Activated naive CD4-positive, alpha-beta T cell treated with anti-CD3 and anti-CD28 coated beads for 36 hours (primary cell): ENCODE data around the gene UBE2E1. TPM values are rescaled to one million over a fixed set of nuclear protein-coding genes. Genes with fewer than 3 reads are reported as not detected.
"Not testable (repeated sequence)": the region's sequence is repeated elsewhere in the genome, so short reads cannot be mapped to it uniquely, and the experiment has no call there.

Source experiments
- CTCF ChIA-PET: fragments of 350-600 bp; sonication (Branson Sonifier 250); formaldehyde crosslinking; loops from one replicate; lab custom pipeline; 2021; ENCODE audit warnings: antibody characterized with exemption; lab: Charles Lee
- DNase-seq: peaks from one replicate; pipeline ENCODE4 v3.0.0-alpha.2; 2020
- H3K27ac Mint-ChIP-seq: one replicate; pipeline ENCODE4 v1.8.0; 2021; ENCODE audit warnings: mild to moderate bottlenecking, mixed read lengths
- H3K27me3 Mint-ChIP-seq: one replicate; pipeline ENCODE4 v1.8.0; 2021; ENCODE audit warnings: low read depth, mixed read lengths
- H3K36me3 Mint-ChIP-seq: one replicate; pipeline ENCODE4 v1.8.0; 2021; ENCODE audit warnings: low read depth, mixed read lengths
- H3K4me1 Mint-ChIP-seq: one replicate; pipeline ENCODE4 v1.8.0; 2021; ENCODE audit warnings: low read depth, mixed read lengths
- H3K4me3 Mint-ChIP-seq: one replicate; pipeline ENCODE4 v1.8.0; 2021; ENCODE audit warnings: mild to moderate bottlenecking, moderate library complexity, mixed read lengths
- H3K9me3 Mint-ChIP-seq: one replicate; pipeline ENCODE4 v1.8.0; 2021; ENCODE audit warnings: mixed read lengths
- intact Hi-C: fragments of 100-400 bp; cut with micrococcal nuclease; formaldehyde crosslinking; loops from one replicate; pipeline ENCODE4 v1.15.1; 2023
- total RNA-seq, 2 experiments: library from RNA; stranded (reverse); gene quantifications; one replicate each; pipeline ENCODE4 v1.2.3, GENCODE V29; 2021

Gene UBE2E1
- total RNA-seq, 2 experiments from 2014 or later: 66.0 to 66.6 TPM

DNA sequence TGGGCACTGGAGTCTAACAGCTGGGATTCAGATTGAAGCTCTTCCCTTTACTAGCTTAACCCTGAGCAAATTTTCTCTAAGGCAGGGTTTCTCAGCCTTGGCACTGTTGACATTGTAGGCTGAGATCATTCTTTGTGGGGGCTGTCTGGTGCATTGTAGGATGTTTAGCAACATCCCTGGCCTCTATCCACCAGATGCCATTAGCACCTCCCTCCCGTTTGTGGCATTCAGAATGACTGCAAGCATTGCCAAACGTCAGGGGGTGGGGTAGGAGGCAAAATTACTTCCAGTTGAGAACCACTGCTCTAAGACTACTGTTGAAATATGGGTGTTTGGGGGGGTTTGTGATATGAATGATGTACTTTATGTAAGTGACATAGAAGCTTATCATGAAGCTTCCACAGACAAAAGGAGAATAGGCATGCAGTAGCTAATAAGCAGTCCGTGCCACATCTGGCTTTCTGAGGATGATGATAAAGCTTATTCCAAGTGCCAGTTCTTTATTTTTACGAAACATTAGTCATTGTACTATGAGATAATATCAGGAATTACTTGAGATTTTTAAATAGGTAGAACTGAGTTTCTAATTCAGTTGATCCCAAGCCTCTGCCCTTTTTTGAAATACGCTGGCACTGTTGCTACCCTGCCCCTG, 71.7 kb downstream of the UBE2E1 start:
- Mint-ChIP-seq H3K4me3 (no peak overlapping the region), H3K36me3 (peaks cover 9% of the 10 kb centered on the region), H3K27me3 (no peaks in the 10 kb centered on the region), H3K27ac (no peak overlapping the region), H3K4me1 (peaks cover 28% of the 10 kb centered on the region), H3K9me3 (no peaks in the 10 kb centered on the region)
- CTCF ChIA-PET: no interaction called here
- intact Hi-C loops: no loop called here
- no peak for DNase-seq

DNA sequence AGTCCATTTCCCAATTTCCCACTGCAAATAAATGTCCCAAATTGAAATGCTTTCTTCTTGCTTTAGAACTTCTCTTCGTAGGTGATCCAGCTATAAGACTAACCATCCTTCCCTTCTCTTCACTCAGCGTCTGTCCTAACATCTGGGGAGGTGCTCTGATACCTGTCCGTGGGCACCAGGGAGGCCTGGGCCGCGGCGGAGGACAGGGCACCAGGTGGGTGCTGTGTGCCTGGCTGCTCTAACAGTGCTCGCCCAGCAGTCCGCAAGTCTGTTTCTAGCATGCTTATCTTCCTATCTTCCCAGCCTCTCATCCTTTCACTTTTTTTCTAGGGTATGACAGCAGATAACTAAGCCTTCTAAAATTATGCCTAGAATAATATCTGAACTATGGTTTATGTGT, 73.7 kb downstream of the UBE2E1 start:
- Mint-ChIP-seq H3K27me3 (no peaks in the 10 kb centered on the region), H3K4me1 (peaks cover 25% of the 10 kb centered on the region), H3K27ac (no peak overlapping the region), H3K36me3 (peaks cover 9% of the 10 kb centered on the region), H3K9me3 (no peaks in the 10 kb centered on the region), H3K4me3 (no peak overlapping the region)
- intact Hi-C loops: no loop called here
- DNase-seq: no peak
- CTCF ChIA-PET: interaction anchor here (0.6 to 1.8 kb wide), 3 partner anchors 9 to 57 kb away, joined by 3 to 7 read pairs (median 4); no protein-coding TSS in a partner anchor

DNA sequence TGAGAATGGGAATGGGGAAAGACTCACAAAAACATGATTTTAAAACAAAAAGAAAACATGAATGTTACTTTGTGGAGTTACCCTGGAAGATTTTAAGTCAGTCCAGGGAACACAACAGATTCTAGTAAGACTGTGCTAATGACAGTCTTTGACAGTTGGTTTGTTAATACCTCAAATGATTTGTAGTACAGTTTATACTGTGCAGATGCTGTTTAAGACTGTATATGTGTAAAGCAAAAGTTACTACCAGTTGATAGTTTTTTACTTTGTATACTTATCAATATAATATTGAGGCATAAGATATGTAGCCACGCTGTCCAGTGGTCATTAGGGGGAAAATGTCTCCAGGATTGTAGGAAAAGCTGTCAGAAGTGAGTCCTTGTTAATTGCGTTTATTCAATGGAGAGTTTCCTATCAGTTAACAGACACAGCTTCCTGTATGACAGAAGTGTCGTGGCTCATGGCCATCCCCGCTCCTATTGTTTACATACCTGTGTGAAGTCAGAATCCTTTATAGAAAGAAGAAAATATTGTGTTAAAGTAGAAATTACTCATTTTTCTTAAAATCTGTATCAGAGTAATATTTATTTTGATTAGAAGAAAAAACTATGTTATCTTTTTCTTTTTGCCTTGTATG, 75.1 kb downstream of the UBE2E1 start:
- CTCF ChIA-PET: no interaction called here
- peak; percentile 23 for DNase-seq
- intact Hi-C loops: loop anchor here (10.0 kb wide), 1 partner anchor 1316 kb away; no protein-coding TSS in a partner anchor
- Mint-ChIP-seq H3K27me3 (no peaks in the 10 kb centered on the region), H3K27ac (no peak overlapping the region), H3K9me3 (no peaks in the 10 kb centered on the region), H3K4me1 (peaks cover 25% of the 10 kb centered on the region), H3K4me3 (no peak overlapping the region), H3K36me3 (peaks cover 9% of the 10 kb centered on the region)

DNA sequence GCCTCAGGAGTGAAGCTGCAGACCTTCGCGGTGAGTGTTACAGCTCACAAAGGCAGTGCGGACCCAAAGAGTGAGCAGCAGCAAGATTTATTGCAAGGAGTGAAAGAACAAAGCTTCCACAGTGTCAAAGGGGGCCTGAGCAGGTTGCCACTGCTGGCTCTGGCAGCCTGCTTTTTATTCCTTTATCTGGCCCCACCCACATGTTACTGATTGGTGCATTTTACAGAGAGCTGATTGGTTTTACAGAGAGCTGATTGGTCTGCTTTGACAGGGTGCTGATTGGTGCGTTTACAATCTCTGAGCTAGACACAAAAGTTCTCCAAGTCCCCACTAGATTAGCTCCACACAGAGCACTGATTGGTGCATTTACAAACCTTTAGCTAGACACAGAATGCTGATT, 76.2 kb downstream of the UBE2E1 start:
- H3K4me3 Mint-ChIP-seq, H3K27ac Mint-ChIP-seq, DNase-seq, CTCF ChIA-PET, H3K36me3 Mint-ChIP-seq, H3K27me3 Mint-ChIP-seq, H3K9me3 Mint-ChIP-seq: not testable (repeated sequence)
- intact Hi-C loops: loop anchor here (10.0 kb wide), 1 partner anchor 1317 kb away; no protein-coding TSS in a partner anchor
- peaks cover 21% of the 10 kb centered on the region for H3K4me1 Mint-ChIP-seq

DNA sequence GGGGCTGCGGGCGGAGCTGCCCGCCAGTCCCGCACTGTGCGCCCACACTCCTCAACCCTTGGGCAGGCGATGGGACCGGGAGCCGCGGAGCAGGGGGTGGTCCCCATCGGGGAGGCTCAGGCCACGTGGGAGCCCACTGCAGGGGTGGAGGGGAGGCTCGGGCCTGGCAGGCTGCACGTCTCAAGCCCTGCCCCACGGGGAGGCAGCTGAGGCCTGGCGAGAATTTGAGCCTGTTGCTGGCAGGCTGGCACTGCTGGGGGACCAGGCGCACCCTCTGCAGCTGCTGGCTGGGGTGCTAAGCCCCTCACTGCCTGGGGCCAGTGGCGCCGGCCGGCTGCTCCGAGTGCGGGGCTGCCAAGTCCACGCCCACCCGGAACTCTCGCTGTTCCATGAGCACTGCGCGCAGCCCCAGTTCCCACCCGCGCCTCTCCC, 76.7 kb downstream of the UBE2E1 start:
- peaks cover 21% of the 10 kb centered on the region for H3K4me1 Mint-ChIP-seq
- no peak for DNase-seq
- intact Hi-C loops: loop anchor here (10.0 kb wide), 1 partner anchor 1318 kb away; no protein-coding TSS in a partner anchor

DNA sequence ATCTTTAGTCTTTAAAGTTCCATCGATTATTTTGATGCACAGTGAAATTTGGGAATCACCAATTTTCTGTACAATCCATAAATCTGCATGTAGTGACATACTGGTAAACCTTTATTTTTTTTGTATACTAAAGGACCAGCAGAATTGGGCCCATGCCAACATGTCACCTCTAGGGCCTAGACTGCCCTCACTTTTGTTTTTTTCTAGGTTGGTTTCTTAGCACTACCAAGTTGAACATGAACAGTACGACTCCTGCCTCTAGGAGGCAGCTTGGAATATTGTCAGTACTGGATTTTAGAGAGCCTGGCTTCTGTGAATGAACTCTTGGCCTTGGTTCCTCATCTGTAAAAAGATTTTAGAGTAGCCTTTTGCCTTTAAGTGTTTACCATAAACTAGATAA, 78.7 kb downstream of the UBE2E1 start:
- Mint-ChIP-seq H3K27ac (no peak overlapping the region), H3K36me3 (peaks cover 10% of the 10 kb centered on the region), H3K4me3 (no peak overlapping the region), H3K4me1 (peaks cover 16% of the 10 kb centered on the region), H3K27me3 (no peaks in the 10 kb centered on the region), H3K9me3 (no peaks in the 10 kb centered on the region)
- intact Hi-C loops: loop anchor here (10.0 kb wide), 1 partner anchor 1320 kb away; no protein-coding TSS in a partner anchor
- CTCF ChIA-PET: interaction anchor here (0.6 to 1.3 kb wide), 3 partner anchors 8 to 50 kb away, joined by 3 to 6 read pairs (median 3); no protein-coding TSS in a partner anchor
- no peak for DNase-seq

More for the DNA sequence above, 76.7 kb downstream of the UBE2E1 start:
- no peak overlapping the region for H3K27ac Mint-ChIP-seq
- H3K27me3 Mint-ChIP-seq: no peaks in the 10 kb centered on the region
- CTCF ChIA-PET: no interaction called here
- peaks cover 9% of the 10 kb centered on the region for H3K36me3 Mint-ChIP-seq
- no peaks in the 10 kb centered on the region for H3K9me3 Mint-ChIP-seq
- H3K4me3 Mint-ChIP-seq: no peak overlapping the region

DNA sequence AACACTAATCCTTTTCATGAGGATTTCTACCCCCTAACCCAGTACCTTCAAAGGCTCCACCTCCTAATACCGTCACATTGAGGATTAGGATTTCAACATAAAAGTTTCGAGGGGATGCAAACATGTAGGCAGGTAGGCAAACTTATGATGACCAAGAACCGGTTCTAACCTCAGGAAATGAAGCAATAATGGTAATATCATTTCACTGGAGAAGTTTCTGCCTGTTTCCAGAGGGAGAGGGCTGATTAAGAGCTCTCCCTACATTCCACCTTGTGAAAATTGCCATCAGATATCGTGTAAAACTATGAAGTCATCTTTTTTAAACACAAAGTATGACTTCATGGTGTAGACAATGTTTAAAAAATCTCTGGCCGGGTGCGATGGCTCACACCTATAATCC, 79.5 kb downstream of the UBE2E1 start:
- no peaks in the 10 kb centered on the region for H3K27me3 Mint-ChIP-seq
- H3K4me3 Mint-ChIP-seq: no peak overlapping the region
- CTCF ChIA-PET: interaction anchor here (0.6 to 0.9 kb wide), 2 partner anchors 9 to 51 kb away, joined by 3 read pairs; no protein-coding TSS in a partner anchor
- peaks cover 13% of the 10 kb centered on the region for H3K4me1 Mint-ChIP-seq
- no peaks in the 10 kb centered on the region for H3K9me3 Mint-ChIP-seq
- intact Hi-C loops: loop anchor here (5.0 to 10.0 kb wide), 2 partner anchors 797 to 1320 kb away; no protein-coding TSS in a partner anchor
- H3K27ac Mint-ChIP-seq: no peak overlapping the region
- no peak for DNase-seq
- H3K36me3 Mint-ChIP-seq: peaks cover 11% of the 10 kb centered on the region

DNA sequence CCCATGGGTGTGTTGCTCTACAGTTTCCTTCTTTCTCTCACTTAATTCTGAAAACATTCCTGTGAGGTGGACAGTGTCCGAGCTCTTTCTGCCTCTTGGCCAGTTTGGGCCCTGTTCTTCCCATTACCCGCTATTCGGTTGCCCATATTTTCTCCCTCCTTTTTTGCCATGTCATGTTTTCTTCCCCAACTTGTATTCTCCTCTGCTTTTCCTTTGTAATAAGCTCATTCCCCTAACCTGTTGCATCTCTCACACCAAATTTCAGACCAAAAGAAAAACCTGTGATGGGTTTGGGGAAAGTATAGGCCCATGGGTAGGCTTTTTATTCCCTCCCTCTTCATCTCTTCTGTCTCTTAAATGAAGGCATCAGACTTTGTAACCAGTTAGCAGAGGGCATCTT, 80.6 kb downstream of the UBE2E1 start:
- Mint-ChIP-seq H3K4me1 (peaks cover 6% of the 10 kb centered on the region), H3K27ac (no peak overlapping the region), H3K27me3 (no peaks in the 10 kb centered on the region), H3K4me3 (no peak overlapping the region), H3K36me3 (peaks cover 12% of the 10 kb centered on the region), H3K9me3 (no peaks in the 10 kb centered on the region)
- no peak for DNase-seq
- CTCF ChIA-PET: interaction anchor here (0.6 kb wide), 1 partner anchor 112 kb away, joined by 4 read pairs; no protein-coding TSS in a partner anchor
- intact Hi-C loops: loop anchor here (5.0 to 10.0 kb wide), 2 partner anchors 796 to 1322 kb away; no protein-coding TSS in a partner anchor

DNA sequence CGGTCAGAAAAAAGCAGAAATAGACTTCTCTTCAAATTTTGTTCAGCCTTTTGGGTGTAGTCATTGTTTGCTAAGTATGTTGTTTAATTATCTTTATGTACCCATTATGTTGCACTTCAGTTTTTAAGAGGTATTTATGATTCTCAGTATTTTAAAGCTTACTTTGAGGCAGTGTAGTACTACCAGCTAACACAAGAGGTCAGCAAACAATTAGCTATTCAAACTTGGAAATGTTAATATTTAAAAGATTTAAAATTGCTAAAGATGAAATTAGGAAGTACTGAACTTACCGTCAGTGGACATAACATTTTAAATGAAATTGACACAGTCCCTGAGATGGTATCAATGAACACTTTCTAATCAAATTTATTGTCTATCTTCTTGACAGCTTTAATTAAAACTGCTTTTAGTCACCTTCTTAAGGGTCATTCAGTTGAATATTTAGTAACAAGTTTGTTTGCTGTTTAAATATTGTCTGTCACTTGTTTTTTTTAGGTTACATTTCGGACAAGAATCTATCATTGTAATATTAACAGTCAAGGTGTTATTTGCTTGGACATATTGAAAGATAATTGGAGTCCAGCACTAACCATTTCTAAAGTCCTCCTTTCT, 83.0 kb downstream of the UBE2E1 start:
- DNase-seq: no peak
- intact Hi-C loops: loop anchor here (1.0 to 10.0 kb wide), 6 partner anchors 28 to 1324 kb away; partner anchors contain the start of genes NKIRAS1, NR1D2 and RPL15
- Mint-ChIP-seq H3K27ac (no peak overlapping the region), H3K9me3 (no peaks in the 10 kb centered on the region), H3K27me3 (no peaks in the 10 kb centered on the region), H3K4me1 (no peaks in the 10 kb centered on the region), H3K4me3 (no peak overlapping the region), H3K36me3 (peaks cover 4% of the 10 kb centered on the region)
- CTCF ChIA-PET: interaction anchor here (0.6 to 3.0 kb wide), 13 partner anchors 9 to 116 kb away, joined by 3 to 19 read pairs (median 4); no protein-coding TSS in a partner anchor

DNA sequence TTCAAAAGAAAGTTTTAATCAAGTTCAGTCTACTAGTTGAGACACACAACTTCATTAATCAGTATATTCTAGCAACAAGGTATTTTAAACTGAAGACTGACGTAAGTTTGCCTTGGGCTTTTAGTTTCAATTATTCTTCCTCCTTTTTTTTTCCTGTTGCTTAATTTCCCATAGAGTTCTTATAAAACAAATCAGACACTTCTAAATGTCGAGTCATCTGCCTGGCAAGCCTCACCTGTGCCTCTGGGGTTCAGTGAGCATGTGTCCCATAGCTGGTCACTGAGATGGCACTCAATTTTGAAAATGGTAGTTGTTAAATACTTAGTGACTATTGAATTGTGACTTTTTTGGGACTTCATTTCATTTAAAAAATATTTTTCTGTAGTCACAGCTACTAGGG, 83.6 kb downstream of the UBE2E1 start:
- CTCF ChIA-PET: interaction anchor here (0.6 to 3.0 kb wide), 6 partner anchors 9 to 110 kb away, joined by 3 to 19 read pairs (median 8); no protein-coding TSS in a partner anchor
- no peak overlapping the region for H3K27ac Mint-ChIP-seq

DNA sequence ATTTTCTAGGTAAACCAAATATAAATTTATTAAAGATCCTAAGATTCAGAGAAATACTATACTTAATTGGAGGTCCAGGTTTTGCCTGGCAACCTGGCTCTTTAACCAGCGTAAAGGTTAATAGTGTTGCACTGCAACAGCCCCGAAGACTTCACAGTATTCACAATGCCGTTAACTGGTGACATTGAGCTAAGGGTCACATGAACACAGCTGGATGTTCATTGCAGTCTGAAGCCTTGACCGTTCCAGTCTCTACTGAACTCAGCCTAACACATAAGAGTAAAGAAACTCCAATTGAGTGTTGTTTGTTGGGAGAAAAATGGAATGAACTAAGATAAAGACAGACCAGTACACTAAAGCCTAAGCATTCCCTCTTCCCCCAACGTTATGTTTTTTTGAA, 84.2 kb downstream of the UBE2E1 start:
- Mint-ChIP-seq H3K4me1 (no peaks in the 10 kb centered on the region), H3K36me3 (peaks cover 6% of the 10 kb centered on the region), H3K4me3 (no peak overlapping the region), H3K27ac (no peak overlapping the region), H3K27me3 (no peaks in the 10 kb centered on the region), H3K9me3 (no peaks in the 10 kb centered on the region)
- CTCF ChIA-PET: interaction anchor here (0.6 to 3.0 kb wide), 4 partner anchors 8 to 110 kb away, joined by 3 to 19 read pairs (median 12); no protein-coding TSS in a partner anchor
- intact Hi-C loops: loop anchor here (2.0 to 10.0 kb wide), 4 partner anchors 27 to 1325 kb away; partner anchors contain the start of genes NKIRAS1 and RPL15
- no peak for DNase-seq

More for the DNA sequence above, 83.6 kb downstream of the UBE2E1 start:
- H3K4me3 Mint-ChIP-seq: no peak overlapping the region
- peaks cover 4% of the 10 kb centered on the region for H3K36me3 Mint-ChIP-seq
- DNase-seq: no peak
- no peaks in the 10 kb centered on the region for H3K9me3 Mint-ChIP-seq
- intact Hi-C loops: loop anchor here (2.0 to 10.0 kb wide), 4 partner anchors 27 to 1325 kb away; partner anchors contain the start of genes NKIRAS1 and RPL15
- H3K4me1 Mint-ChIP-seq: no peaks in the 10 kb centered on the region
- H3K27me3 Mint-ChIP-seq: no peaks in the 10 kb centered on the region
